Smooth muscle cell (in vitro differentiated cells): ENCODE results near the gene ZMIZ1. TPM values are rescaled to one million over a fixed set of nuclear protein-coding genes. Genes with fewer than 3 reads are reported as not detected.

Source experiments
- DNase-seq: peaks from one replicate; lab custom pipeline; 2025; ENCODE audit not compliant: unreplicated experiment; lab: John Stamatoyannopoulos, UW
- H2AFZ ChIP-seq: fragments of 200-600 bp; sonication (generic); 2 replicates; pipeline ENCODE4 v1.6.0; 2016; ENCODE audit warnings: antibody characterized with exemption, low read depth, mild to moderate bottlenecking
- H3F3A ChIP-seq: fragments of 200-600 bp; sonication (generic); 2 replicates; pipeline ENCODE4 v1.6.0; 2017; ENCODE audit warnings: antibody characterized with exemption, low read depth
- H3K27ac ChIP-seq: fragments of 200-600 bp; sonication (generic); 2 replicates; pipeline ENCODE4 v1.5.1; 2016; ENCODE audit warnings: low read depth, mild to moderate bottlenecking
- H3K27me3 ChIP-seq: fragments of 200-600 bp; sonication (generic); 2 replicates; pipeline ENCODE4 v1.6.1; 2016; ENCODE audit warnings: low read depth, mild to moderate bottlenecking
- H3K36me3 ChIP-seq: fragments of 200-600 bp; sonication (generic); 2 replicates; pipeline ENCODE4 v1.5.1; 2016; ENCODE audit warnings: low read depth
- H3K4me1 ChIP-seq: fragments of 200-600 bp; sonication (generic); 2 replicates; pipeline ENCODE4 v1.5.1; 2016; ENCODE audit warnings: low read depth
- H3K4me2 ChIP-seq: fragments of 200-600 bp; sonication (generic); 2 replicates; pipeline ENCODE4 v1.6.0; 2016; ENCODE audit warnings: mild to moderate bottlenecking
- H3K4me3 ChIP-seq: fragments of 200-600 bp; sonication (generic); 2 replicates; pipeline ENCODE4 v1.5.1; 2016; ENCODE audit warnings: mild to moderate bottlenecking
- H3K79me2 ChIP-seq: fragments of 200-600 bp; sonication (generic); 2 replicates; pipeline ENCODE4 v1.6.0; 2016; ENCODE audit warnings: low read depth, mild to moderate bottlenecking
- H3K9ac ChIP-seq: fragments of 200-600 bp; sonication (generic); 2 replicates; pipeline ENCODE4 v1.6.0; 2016; ENCODE audit warnings: low read depth
- H3K9me3 ChIP-seq: fragments of 200-600 bp; sonication (generic); replicated peaks from 2 replicates; pipeline ENCODE4 v1.5.1; 2016; ENCODE audit warnings: low read depth
- H4K20me1 ChIP-seq: fragments of 200-600 bp; sonication (generic); 2 replicates; pipeline ENCODE4 v1.6.0; 2016; ENCODE audit warnings: low read depth
- WGBS: methylation state at CpG from one replicate; pipeline ENCODE4 v1.1.7; 2016; ENCODE audit warnings: low lambda C conversion rate; 5-methylcytosine and 5-hydroxymethylcytosine counted together
- polyA plus RNA-seq: library from polyadenylated mRNA; unstranded; fragments of >200 nt; fragmentation: Nextera tagmentation; extraction: Ambion mirVana; gene quantifications from 2 replicates; pipeline ENCODE4 v1.2.1, GENCODE V29; 2016
- total RNA-seq: library from RNA; depleted of rRNA; stranded (reverse); fragments of >200 nt; gene quantifications from 2 replicates; pipeline ENCODE4 v1.2.3, GENCODE V29; 2014
- TF ChIP-seq, protein P1 (sequence below): fragments of 200-600 bp; sonication (generic); IDR thresholded peaks from 2 replicates; pipeline ENCODE4 v1.5.1; 2017; ENCODE audit warnings: borderline replicate concordance, mild to moderate bottlenecking, antibody characterized with exemption; ENCODE audit not compliant: insufficient read depth, poor library complexity, severe bottlenecking

The ZMIZ1 gene
- total and polyA plus RNA-seq, 2 experiments from 2014 or later = 24.2 to 31.3 TPM

DNA sequence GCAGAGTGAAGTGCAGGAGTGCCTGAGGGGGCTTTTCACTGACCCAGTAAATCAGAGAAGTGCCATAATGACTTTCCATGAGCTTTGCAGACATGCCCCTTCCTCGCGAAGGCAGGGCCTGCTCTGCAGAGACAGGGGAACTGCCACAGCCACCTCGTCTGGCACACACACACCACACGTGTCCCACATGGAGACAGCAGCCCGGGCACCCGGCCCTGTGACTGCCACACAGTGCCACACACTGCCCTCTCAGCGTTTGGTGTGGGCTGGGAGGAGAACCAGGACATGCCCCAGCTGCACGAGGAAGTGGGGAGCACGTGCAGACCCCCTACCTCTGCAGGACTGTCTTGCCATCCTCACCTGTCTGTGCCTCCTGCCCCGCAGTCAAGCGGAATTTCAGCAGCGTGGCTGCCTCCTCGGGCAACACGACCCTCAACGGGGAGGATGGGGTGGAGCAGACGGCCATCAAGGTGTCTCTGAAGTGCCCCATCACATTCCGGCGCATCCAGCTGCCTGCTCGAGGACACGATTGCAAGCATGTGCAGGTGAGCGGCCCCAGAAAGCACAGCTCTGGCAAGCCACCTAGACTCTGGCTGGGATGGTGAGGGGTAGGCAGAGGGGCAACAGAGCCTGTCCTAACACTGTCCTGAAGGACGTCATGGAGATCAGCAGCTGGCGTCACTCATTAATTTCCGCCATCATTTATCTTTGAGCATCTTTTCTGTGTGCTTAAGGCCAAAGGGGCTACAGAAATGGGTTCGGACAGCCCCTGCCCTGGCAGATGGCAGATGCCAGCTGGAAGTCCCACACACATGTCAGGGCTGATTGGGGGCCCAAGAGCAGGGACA, 235.1 kb downstream of the ZMIZ1 start:
- TF ChIP-seq, protein P1, sequence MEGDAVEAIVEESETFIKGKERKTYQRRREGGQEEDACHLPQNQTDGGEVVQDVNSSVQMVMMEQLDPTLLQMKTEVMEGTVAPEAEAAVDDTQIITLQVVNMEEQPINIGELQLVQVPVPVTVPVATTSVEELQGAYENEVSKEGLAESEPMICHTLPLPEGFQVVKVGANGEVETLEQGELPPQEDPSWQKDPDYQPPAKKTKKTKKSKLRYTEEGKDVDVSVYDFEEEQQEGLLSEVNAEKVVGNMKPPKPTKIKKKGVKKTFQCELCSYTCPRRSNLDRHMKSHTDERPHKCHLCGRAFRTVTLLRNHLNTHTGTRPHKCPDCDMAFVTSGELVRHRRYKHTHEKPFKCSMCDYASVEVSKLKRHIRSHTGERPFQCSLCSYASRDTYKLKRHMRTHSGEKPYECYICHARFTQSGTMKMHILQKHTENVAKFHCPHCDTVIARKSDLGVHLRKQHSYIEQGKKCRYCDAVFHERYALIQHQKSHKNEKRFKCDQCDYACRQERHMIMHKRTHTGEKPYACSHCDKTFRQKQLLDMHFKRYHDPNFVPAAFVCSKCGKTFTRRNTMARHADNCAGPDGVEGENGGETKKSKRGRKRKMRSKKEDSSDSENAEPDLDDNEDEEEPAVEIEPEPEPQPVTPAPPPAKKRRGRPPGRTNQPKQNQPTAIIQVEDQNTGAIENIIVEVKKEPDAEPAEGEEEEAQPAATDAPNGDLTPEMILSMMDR = no peak
- Histone ChIP-seq H3F3A (peaks cover 4% of the 10 kb centered on the region), H3K4me3 (no peak overlapping the region), H3K79me2 (no peaks in the 10 kb centered on the region), H3K36me3 (peaks cover 19% of the 10 kb centered on the region), H2AFZ (no peak overlapping the region), H3K4me1 (no peaks in the 10 kb centered on the region), H3K4me2 (no peak overlapping the region), H3K9me3 (no peaks in the 10 kb centered on the region), H3K9ac (no peak overlapping the region), H4K20me1 (peaks cover 22% of the 10 kb centered on the region), H3K27me3 (no peaks in the 10 kb centered on the region), H3K27ac (no peak overlapping the region)
- 96% methylated on average over 25 of the region's 25 CpGs for WGBS
- DNase-seq = no peak

DNA sequence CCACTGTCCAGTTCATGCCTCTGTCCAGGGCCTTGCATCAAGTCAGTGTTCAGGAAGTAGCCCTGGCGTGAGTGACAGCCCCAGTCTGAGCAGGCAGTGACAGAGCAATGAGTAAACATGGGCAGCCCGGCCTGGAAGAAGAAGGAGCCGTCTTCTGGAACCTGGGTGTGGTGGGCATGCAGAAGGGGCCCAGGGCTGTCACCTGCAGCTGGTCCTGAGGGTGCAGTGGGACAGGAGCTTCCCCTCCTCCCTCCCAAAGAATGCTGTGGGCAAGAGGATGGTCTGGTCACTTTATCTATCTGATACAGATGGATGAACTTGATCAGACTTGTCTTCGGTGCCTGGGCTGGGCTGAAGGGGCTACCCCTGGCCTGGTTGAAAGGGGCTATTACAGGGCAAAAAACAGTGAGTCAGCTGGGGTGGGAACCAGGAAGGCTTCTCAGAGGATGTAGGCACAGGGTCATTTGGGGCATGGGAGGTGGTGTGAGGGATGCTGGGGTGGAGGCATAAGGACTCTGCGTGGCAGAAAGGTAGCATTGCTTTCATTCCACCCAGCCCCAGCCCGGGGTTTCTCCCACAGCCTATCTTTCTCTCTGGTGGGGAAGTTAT, 235.8 kb downstream of the ZMIZ1 start:
- H3K4me2 ChIP-seq = no peak overlapping the region
- no peak overlapping the region for H3K9ac ChIP-seq
- H2AFZ ChIP-seq = no peak overlapping the region
- no peaks in the 10 kb centered on the region for H3K27me3 ChIP-seq
- H3F3A ChIP-seq = no peaks in the 10 kb centered on the region
- H3K36me3 ChIP-seq = peaks cover 19% of the 10 kb centered on the region
- H3K79me2 ChIP-seq = no peaks in the 10 kb centered on the region
- TF ChIP-seq, protein P1 = no peak
- H3K27ac ChIP-seq = no peak overlapping the region
- H3K4me3 ChIP-seq = no peak overlapping the region
- H3K4me1 ChIP-seq = no peaks in the 10 kb centered on the region
- no peaks in the 10 kb centered on the region for H3K9me3 ChIP-seq
- 91% methylated on average over 6 of the region's 6 CpGs for whole genome bisulfite sequencing
- peaks cover 15% of the 10 kb centered on the region for H4K20me1 ChIP-seq
- DNase-seq = no peak

DNA sequence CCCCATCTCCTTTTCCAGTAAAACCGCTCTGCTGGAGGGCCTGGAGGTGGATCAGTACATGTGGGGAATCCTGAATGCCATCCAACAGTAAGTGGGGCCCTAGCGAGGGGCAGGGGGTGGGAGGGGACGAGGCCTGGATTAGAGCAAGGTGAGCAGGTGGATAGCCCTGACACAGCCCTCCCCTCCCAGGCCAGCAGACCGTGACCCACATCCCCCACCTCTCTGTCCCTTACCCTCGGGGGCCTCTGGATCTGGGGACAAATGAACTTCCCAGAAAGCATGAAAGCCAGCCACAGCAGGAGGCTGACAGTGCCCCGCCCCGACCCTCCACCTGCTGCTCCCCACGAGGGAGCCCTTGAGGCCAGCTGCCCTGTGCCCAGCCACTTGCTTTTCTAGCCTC, 236.7 kb downstream of the ZMIZ1 start:
- 96% methylated on average over 8 of the region's 8 CpGs for WGBS
- TF ChIP-seq, protein P1 = no peak
- DNase-seq = no peak
- Histone ChIP-seq H3K9ac (no peak overlapping the region), H3K9me3 (no peaks in the 10 kb centered on the region), H3K79me2 (no peaks in the 10 kb centered on the region), H3K27me3 (no peaks in the 10 kb centered on the region), H3F3A (no peaks in the 10 kb centered on the region), H3K4me1 (no peaks in the 10 kb centered on the region), H3K4me2 (no peak overlapping the region), H3K36me3 (peaks cover 19% of the 10 kb centered on the region), H3K4me3 (no peak overlapping the region), H4K20me1 (peaks cover 7% of the 10 kb centered on the region), H3K27ac (no peak overlapping the region), H2AFZ (no peak overlapping the region)

DNA sequence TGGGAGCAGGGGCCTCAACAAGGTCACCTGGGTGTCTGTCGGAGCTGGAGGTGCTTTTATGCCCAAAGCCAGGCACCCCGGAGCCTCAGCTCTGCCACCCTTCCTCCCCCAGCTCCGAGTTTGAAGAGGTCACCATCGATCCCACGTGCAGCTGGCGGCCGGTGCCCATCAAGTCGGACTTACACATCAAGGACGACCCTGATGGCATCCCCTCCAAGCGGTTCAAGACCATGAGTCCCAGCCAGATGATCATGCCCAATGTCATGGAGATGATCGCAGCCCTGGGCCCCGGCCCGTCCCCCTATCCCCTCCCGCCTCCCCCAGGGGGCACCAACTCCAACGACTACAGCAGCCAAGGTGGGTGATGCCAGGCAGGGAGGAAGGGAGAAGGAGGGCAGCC, 237.2 kb downstream of the ZMIZ1 start:
- no peaks in the 10 kb centered on the region for H3K9me3 ChIP-seq
- H3K79me2 ChIP-seq = no peaks in the 10 kb centered on the region
- no peak overlapping the region for H3K4me2 ChIP-seq
- H4K20me1 ChIP-seq = peaks cover 7% of the 10 kb centered on the region
- no peak overlapping the region for H2AFZ ChIP-seq
- H3K4me1 ChIP-seq = no peaks in the 10 kb centered on the region
- WGBS = 98% methylated on average over 15 of the region's 15 CpGs
- no peaks in the 10 kb centered on the region for H3K27me3 ChIP-seq
- H3F3A ChIP-seq = no peaks in the 10 kb centered on the region
- no peak for DNase-seq
- H3K9ac ChIP-seq = no peak overlapping the region
- H3K4me3 ChIP-seq = no peak overlapping the region
- TF ChIP-seq, protein P1 = no peak
- peaks cover 19% of the 10 kb centered on the region for H3K36me3 ChIP-seq
- H3K27ac ChIP-seq = no peak overlapping the region
